K562 (cell line): ENCODE results near the gene C10orf143. TPM values are rescaled to one million over a fixed set of nuclear protein-coding genes. Genes with fewer than 3 reads are reported as not detected.
A peak's percentile ranks its signal among the peaks of the same experiment; 100 is the strongest.

Experiments used
- CHD4 ChIP-seq: fragments of 200-600 bp; sonication (generic); IDR thresholded peaks from 3 replicates; pipeline ENCODE4 v1.6.1; 2012; ENCODE audit warnings: low read depth, mild to moderate bottlenecking, mixed read lengths, low read length, inconsistent platforms; ENCODE audit not compliant: insufficient read depth, insufficient replicate concordance, poor library complexity, severe bottlenecking
- DIDO1 ChIP-seq: fragments of 450-650 bp; IDR thresholded peaks from 2 replicates; pipeline ENCODE4 v1.6.1; 2016; ENCODE audit warnings: low read depth, missing biosample characterization, missing genetic modification characterization
- FOXJ3 ChIP-seq: sonication (generic); formaldehyde crosslinking; IDR thresholded peaks from 2 replicates; pipeline ENCODE4 v1.4.0; 2020; ENCODE audit warnings: mild to moderate bottlenecking, missing genetic modification reagents
- MYNN ChIP-seq, 2 experiments: sonication (generic); formaldehyde crosslinking in 1 of 2; IDR thresholded peaks; 2 replicates each; pipeline versions ENCODE4 v1.5.0 to v1.6.1; 2016 to 2020; ENCODE audit warnings: antibody characterized with exemption in 1 of 2, missing genetic modification reagents in 1 of 2
- POLR2G ChIP-seq: fragments of 200-400 bp; formaldehyde crosslinking; IDR thresholded peaks from 2 replicates; pipeline ENCODE4 v1.6.1; 2017; ENCODE audit warnings: low read depth, mild to moderate bottlenecking, antibody characterized with exemption, low read length, moderate library complexity
- PYGO2 ChIP-seq: fragments of 450-650 bp; IDR thresholded peaks from 2 replicates; pipeline ENCODE4 v1.6.1; 2016; ENCODE audit warnings: mild to moderate bottlenecking, missing genetic modification characterization, moderate library complexity, missing compliant biosample characterization
- RUNX1 ChIP-seq: sonication (generic); IDR thresholded peaks from 2 replicates; pipeline ENCODE4 v1.6.1; 2016; ENCODE audit warnings: antibody characterized with exemption, low read depth
- SPI1 ChIP-seq: IDR thresholded peaks from 2 replicates; pipeline ENCODE4 v1.6.1; 2011; ENCODE audit warnings: low read depth, low read length, control low read depth, borderline replicate concordance
- ZNF232 ChIP-seq: sonication (generic); formaldehyde crosslinking; IDR thresholded peaks from 2 replicates; pipeline ENCODE4 v1.8.0; 2022; ENCODE audit warnings: mild to moderate bottlenecking, missing genetic modification reagents
- ZNF707 ChIP-seq: fragments of 250-450 bp; sonication (Bioruptor Pico); conservative IDR thresholded peaks from 2 replicates; pipeline ENCODE4 v1.8.0; 2022; ENCODE audit warnings: inconsistent platforms, mild to moderate bottlenecking, moderate library complexity
- polyA plus RNA-seq, 8 experiments: library from polyadenylated mRNA; depleted of rRNA in 4 of 8; stranded (reverse) in 5 of 8; unstranded in 3 of 8; fragments of >200 nt; fragmentation: Nextera tagmentation in 2 of 8; fragmentation: Illumina TruSeq in 1 of 8; extraction: Ambion mirVana in 2 of 8; extraction: Trizol in 1 of 8; gene quantifications; 2 replicates each; pipeline versions ENCODE4 v1.2.1 to v1.2.3, GENCODE V29; 2011 to 2014; ENCODE audit warnings: inconsistent platforms in 1 of 8, missing spikeins in 1 of 8
- total RNA-seq, 7 experiments: library from RNA; depleted of rRNA in 6 of 7; stranded (reverse); fragments of >200 nt in 6 of 7; fragmentation: Illumina TruSeq in 2 of 7; extraction: Trizol in 2 of 7; gene quantifications; 2 replicates each; pipeline versions ENCODE4 v1.2.1 to v1.2.3, GENCODE V29; 2011 to 2021; ENCODE audit warnings: low replicate concordance in 1 of 7
- TF ChIP-seq, protein P1 (sequence below): fragments of 450-650 bp; IDR thresholded peaks from 2 replicates; pipeline ENCODE4 v1.6.1; 2016
- TF ChIP-seq, protein P2 (sequence below), 2 experiments: fragments of 450-650 bp; conservative IDR thresholded peaks; 2 replicates each; pipeline ENCODE4 v1.6.1; 2017; ENCODE audit warnings: mild to moderate bottlenecking in 2 of 2, moderate library complexity in 2 of 2
- TF ChIP-seq, protein P3 (sequence below): fragments of 450-650 bp; IDR thresholded peaks from 2 replicates; pipeline ENCODE4 v1.6.1; 2016; ENCODE audit warnings: low read depth
- TF ChIP-seq, protein P4 (sequence below): sonication (generic); formaldehyde crosslinking; IDR thresholded peaks from 2 replicates; pipeline ENCODE4 v1.8.0; 2022; ENCODE audit warnings: mild to moderate bottlenecking, missing genetic modification reagents

C10orf143 gene
- total and polyA plus RNA-seq, 9 of the 15 experiments (the other 6 are each of a cell fraction or from before 2014, with no cell fraction given), result 0.07 to 0.42 (median 0.25) TPM; not detected in 2

DNA sequence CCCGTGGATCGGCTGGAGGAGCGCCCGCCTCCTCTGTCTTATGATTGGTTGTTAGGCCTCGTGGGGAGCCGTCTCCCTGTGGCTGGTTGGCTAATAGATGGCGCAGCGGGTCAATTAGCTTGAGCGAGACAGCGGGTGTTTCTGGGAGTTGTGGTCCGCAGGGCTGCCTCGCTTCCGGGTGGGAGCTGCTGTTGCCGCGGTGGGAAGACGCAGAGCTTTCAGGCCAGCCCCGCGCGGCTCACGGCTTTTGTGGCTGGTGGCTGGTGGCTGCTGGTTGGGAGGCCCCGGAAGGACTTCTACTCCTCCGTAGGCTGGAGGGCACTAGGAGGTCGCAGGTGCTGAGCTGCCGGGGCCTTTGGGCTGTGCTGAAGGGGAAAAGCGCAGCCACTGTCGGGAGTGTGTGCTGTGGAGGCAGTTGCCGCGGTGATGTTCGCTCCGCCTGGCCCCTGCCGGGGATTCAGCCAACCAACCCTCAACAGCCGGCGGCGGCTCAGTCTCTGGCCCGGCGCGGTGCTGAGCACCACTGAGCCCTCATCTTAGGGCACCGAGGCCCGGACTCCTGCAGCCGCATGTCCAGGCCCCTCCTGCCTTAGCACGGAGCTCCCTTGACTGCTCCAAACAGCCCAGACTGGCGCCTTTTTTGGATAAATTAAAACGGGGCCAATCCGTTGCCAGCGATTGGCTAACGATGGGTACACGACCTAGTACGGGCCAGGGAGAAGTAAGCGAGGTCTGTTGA lies 652 bp upstream of the C10orf143 start (continued):
- peak; percentile 56 for TF ChIP-seq POLR2G
- no peak for TF ChIP-seq CHD4
- TF ChIP-seq DIDO1 (tag), result no peak
- TF ChIP-seq, protein P1, sequence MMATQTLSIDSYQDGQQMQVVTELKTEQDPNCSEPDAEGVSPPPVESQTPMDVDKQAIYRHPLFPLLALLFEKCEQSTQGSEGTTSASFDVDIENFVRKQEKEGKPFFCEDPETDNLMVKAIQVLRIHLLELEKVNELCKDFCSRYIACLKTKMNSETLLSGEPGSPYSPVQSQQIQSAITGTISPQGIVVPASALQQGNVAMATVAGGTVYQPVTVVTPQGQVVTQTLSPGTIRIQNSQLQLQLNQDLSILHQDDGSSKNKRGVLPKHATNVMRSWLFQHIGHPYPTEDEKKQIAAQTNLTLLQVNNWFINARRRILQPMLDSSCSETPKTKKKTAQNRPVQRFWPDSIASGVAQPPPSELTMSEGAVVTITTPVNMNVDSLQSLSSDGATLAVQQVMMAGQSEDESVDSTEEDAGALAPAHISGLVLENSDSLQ, result peak; percentile 98
- TF ChIP-seq RUNX1, result no peak
- TF ChIP-seq, protein P2, sequence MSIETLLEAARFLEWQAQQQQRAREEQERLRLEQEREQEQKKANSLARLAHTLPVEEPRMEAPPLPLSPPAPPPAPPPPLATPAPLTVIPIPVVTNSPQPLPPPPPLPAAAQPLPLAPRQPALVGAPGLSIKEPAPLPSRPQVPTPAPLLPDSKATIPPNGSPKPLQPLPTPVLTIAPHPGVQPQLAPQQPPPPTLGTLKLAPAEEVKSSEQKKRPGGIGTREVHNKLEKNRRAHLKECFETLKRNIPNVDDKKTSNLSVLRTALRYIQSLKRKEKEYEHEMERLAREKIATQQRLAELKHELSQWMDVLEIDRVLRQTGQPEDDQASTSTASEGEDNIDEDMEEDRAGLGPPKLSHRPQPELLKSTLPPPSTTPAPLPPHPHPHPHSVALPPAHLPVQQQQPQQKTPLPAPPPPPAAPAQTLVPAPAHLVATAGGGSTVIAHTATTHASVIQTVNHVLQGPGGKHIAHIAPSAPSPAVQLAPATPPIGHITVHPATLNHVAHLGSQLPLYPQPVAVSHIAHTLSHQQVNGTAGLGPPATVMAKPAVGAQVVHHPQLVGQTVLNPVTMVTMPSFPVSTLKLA (conservative IDR thresholded peaks at IDR 0.05), result 0 out of 4 replicates have a peak, but pooled peaks of 1 of the 2 experiments have one; percentile 14
- TF ChIP-seq ZNF232 (CRISPR knock-in tag), result no peak
- no peak for TF ChIP-seq PYGO2 (tag)
- no peak for TF ChIP-seq SPI1
- TF ChIP-seq, protein P3, sequence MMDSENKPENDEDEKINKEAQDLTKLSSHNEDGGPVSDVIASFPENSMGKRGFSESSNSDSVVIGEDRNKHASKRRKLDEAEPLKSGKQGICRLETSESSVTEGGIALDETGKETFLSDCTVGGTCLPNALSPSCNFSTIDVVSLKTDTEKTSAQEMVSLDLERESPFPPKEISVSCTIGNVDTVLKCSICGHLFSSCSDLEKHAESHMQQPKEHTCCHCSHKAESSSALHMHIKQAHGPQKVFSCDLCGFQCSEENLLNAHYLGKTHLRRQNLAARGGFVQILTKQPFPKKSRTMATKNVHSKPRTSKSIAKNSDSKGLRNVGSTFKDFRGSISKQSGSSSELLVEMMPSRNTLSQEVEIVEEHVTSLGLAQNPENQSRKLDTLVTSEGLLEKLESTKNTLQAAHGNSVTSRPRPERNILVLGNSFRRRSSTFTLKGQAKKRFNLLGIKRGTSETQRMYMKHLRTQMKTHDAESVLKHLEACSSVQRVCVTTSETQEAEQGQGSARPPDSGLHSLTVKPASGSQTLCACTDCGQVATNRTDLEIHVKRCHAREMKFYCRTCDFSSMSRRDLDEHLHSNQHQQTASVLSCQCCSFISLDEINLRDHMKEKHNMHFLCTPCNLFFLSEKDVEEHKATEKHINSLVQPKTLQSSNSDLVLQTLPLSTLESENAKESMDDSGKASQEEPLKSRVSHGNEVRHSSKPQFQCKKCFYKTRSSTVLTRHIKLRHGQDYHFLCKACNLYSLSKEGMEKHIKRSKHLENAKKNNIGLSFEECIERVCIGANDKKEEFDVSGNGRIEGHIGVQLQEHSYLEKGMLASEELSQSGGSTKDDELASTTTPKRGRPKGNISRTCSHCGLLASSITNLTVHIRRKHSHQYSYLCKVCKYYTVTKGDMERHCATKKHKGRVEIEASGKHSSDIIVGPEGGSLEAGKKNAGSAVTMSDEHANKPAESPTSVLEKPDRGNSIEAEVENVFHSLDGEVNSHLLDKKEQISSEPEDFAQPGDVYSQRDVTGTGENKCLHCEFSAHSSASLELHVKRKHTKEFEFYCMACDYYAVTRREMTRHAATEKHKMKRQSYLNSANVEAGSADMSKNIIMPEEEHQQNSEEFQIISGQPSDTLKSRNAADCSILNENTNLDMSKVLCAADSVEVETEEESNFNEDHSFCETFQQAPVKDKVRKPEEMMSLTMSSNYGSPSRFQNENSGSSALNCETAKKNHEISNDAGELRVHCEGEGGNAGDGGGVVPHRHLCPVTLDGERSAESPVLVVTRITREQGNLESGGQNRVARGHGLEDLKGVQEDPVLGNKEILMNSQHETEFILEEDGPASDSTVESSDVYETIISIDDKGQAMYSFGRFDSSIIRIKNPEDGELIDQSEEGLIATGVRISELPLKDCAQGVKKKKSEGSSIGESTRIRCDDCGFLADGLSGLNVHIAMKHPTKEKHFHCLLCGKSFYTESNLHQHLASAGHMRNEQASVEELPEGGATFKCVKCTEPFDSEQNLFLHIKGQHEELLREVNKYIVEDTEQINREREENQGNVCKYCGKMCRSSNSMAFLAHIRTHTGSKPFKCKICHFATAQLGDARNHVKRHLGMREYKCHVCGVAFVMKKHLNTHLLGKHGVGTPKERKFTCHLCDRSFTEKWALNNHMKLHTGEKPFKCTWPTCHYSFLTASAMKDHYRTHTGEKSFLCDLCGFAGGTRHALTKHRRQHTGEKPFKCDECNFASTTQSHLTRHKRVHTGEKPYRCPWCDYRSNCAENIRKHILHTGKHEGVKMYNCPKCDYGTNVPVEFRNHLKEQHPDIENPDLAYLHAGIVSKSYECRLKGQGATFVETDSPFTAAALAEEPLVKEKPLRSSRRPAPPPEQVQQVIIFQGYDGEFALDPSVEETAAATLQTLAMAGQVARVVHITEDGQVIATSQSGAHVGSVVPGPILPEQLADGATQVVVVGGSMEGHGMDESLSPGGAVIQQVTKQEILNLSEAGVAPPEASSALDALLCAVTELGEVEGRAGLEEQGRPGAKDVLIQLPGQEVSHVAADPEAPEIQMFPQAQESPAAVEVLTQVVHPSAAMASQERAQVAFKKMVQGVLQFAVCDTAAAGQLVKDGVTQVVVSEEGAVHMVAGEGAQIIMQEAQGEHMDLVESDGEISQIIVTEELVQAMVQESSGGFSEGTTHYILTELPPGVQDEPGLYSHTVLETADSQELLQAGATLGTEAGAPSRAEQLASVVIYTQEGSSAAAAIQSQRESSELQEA, result no peak
- TF ChIP-seq FOXJ3 (CRISPR knock-in tag), result no peak
- TF ChIP-seq, protein P4, sequence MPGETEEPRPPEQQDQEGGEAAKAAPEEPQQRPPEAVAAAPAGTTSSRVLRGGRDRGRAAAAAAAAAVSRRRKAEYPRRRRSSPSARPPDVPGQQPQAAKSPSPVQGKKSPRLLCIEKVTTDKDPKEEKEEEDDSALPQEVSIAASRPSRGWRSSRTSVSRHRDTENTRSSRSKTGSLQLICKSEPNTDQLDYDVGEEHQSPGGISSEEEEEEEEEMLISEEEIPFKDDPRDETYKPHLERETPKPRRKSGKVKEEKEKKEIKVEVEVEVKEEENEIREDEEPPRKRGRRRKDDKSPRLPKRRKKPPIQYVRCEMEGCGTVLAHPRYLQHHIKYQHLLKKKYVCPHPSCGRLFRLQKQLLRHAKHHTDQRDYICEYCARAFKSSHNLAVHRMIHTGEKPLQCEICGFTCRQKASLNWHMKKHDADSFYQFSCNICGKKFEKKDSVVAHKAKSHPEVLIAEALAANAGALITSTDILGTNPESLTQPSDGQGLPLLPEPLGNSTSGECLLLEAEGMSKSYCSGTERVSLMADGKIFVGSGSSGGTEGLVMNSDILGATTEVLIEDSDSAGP (CRISPR knock-in tag), result no peak
- no peak for TF ChIP-seq ZNF707 (CRISPR knock-in tag)
- TF ChIP-seq MYNN (IDR thresholded peaks at IDR 0.05), result no peak
- no peak for TF ChIP-seq MYNN (CRISPR knock-in tag; IDR thresholded peaks at IDR 0.05)
